Spleen (tissue), 7 donors: Measurements from ENCODE around the gene CFAP70.

ENCODE experiments used
- CTCF ChIP-seq, 11 experiments: fragments of 200-600 bp in 7 of 11; fragments of 450-650 bp in 4 of 11; sonication (generic) in 4 of 11; IDR thresholded peaks in 8 of 11; conservative IDR thresholded peaks in 3 of 11; 1 replicate in 7 of 11; 2 replicates in 4 of 11; pipeline versions ENCODE4 v1.4.0 to v1.8.0; 2016 to 2021; ENCODE audit warnings: antibody characterized with exemption in 11 of 11, inconsistent platforms in 4 of 11, mild to moderate bottlenecking in 1 of 11
- POLR2AphosphoS5 ChIP-seq, 3 donors: sonication (generic); formaldehyde crosslinking; IDR thresholded peaks; one replicate each; pipeline ENCODE4 v1.5.1; 2017; ENCODE audit warnings: antibody characterized with exemption in 3 of 3
- donor health status: DM: no; HTN: no; CAD: no; lungs with moderate emphysema.
- donor health status: DM: no; HTN: no; CAD: no.
- donor health status: DM: no; HTN: no; CAD: no.

DNA sequence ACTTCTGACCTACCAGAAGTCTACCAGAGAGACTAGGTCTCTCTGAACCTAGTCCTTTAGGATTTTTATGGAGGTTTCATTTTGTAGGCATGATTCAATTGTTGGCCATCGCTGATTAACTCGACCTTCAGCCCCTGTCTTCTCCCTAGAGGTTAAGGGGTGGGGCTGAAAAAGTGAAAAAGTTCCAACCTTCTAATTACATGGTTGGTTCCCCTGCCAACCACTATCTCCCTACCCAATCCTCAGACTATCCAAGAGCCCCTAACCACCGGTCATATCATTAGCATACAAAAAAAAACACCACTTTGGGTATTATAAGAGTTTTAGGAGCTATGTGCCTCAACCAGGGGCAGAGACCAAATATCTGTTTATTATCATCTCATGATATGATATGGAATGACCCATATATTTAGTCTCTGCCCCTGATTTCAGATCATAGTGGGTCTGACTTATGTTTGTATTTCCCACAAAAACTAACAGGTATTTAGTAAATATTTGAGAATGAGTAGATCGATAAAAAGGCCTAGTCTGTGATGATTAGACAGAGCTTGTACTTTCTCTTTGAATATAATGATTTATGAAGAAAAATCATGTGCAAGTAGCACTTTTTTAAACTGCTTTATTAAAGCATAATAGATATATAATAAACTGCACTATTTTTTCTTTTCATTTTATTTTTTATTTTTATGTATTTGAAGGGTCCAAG lies 147.4 kb downstream of the CFAP70 start:
- TF ChIP-seq CTCF (IDR thresholded peaks at IDR 0.05 in 8 of 11, conservative IDR thresholded peaks at IDR 0.05 in 3 of 11) (no peak), POLR2AphosphoS5 (IDR thresholded peaks at IDR 0.05) (no peak)
